HL-60 (cell line): ENCODE measurements around the gene UBAP2L.
"Not testable (repeated sequence)": the region's sequence is repeated elsewhere in the genome, so short reads cannot be mapped to it uniquely, and the experiment has no call there.

Source experiments
- DNase-seq, 2 experiments: peaks; one replicate each; pipeline ENCODE4 v3.0.0-alpha.2; 2010 to 2020; ENCODE audit warnings: low read depth in 1 of 2, low spot score in 1 of 2
- H3K27ac ChIP-seq: fragments of 250-450 bp; sonication (Bioruptor Pico); replicated peaks from 2 replicates; pipeline ENCODE4 v1.5.1; 2020; ENCODE audit warnings: mild to moderate bottlenecking, moderate library complexity
- H3K27me3 ChIP-seq: fragments of 250-450 bp; sonication (Bioruptor Pico); 2 replicates; pipeline ENCODE4 v1.5.1; 2021; ENCODE audit warnings: mild to moderate bottlenecking, moderate library complexity; ENCODE audit not compliant: insufficient read depth, poor library complexity, severe bottlenecking
- H3K4me3 ChIP-seq: replicated peaks from 2 replicates; pipeline ENCODE4 v1.5.1; 2011; ENCODE audit warnings: mild to moderate bottlenecking, control low read depth, low read length; ENCODE audit not compliant: insufficient read depth
- GABPA ChIP-seq: IDR thresholded peaks from 2 replicates; pipeline ENCODE4 v1.6.1; 2012; ENCODE audit warnings: low read depth
- POLR2AphosphoS5 ChIP-seq: IDR thresholded peaks from 2 replicates; pipeline ENCODE4 v1.6.1; 2012; ENCODE audit warnings: low read depth
- SPI1 ChIP-seq: IDR thresholded peaks from 2 replicates; pipeline ENCODE4 v1.6.1; 2012; ENCODE audit warnings: low read depth, mild to moderate bottlenecking, borderline replicate concordance
- TF ChIP-seq, protein P1 (sequence below): IDR thresholded peaks from one replicate; pipeline ENCODE4 v1.5.1; 2011; ENCODE audit warnings: low read length, control low read depth, inconsistent platforms; ENCODE audit not compliant: insufficient read depth
- TF ChIP-seq, protein P2 (sequence below): IDR thresholded peaks from 2 replicates; pipeline ENCODE4 v1.6.1; 2012; ENCODE audit warnings: low read depth; ENCODE audit not compliant: insufficient replicate concordance

The UBAP2L gene

GRCh38 chr1:154198756-154199562 is 21.8 kb upstream of the UBAP2L start:
- no peak overlapping the region for H3K27ac ChIP-seq
- no peaks in the 10 kb centered on the region for H3K27me3 ChIP-seq
- H3K4me3 ChIP-seq = no peak overlapping the region
- DNase-seq = peak in 1 of 2 experiments; percentile 58
- TF ChIP-seq, protein P1, sequence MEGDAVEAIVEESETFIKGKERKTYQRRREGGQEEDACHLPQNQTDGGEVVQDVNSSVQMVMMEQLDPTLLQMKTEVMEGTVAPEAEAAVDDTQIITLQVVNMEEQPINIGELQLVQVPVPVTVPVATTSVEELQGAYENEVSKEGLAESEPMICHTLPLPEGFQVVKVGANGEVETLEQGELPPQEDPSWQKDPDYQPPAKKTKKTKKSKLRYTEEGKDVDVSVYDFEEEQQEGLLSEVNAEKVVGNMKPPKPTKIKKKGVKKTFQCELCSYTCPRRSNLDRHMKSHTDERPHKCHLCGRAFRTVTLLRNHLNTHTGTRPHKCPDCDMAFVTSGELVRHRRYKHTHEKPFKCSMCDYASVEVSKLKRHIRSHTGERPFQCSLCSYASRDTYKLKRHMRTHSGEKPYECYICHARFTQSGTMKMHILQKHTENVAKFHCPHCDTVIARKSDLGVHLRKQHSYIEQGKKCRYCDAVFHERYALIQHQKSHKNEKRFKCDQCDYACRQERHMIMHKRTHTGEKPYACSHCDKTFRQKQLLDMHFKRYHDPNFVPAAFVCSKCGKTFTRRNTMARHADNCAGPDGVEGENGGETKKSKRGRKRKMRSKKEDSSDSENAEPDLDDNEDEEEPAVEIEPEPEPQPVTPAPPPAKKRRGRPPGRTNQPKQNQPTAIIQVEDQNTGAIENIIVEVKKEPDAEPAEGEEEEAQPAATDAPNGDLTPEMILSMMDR = peak; percentile 32
- TF ChIP-seq, protein P2, sequence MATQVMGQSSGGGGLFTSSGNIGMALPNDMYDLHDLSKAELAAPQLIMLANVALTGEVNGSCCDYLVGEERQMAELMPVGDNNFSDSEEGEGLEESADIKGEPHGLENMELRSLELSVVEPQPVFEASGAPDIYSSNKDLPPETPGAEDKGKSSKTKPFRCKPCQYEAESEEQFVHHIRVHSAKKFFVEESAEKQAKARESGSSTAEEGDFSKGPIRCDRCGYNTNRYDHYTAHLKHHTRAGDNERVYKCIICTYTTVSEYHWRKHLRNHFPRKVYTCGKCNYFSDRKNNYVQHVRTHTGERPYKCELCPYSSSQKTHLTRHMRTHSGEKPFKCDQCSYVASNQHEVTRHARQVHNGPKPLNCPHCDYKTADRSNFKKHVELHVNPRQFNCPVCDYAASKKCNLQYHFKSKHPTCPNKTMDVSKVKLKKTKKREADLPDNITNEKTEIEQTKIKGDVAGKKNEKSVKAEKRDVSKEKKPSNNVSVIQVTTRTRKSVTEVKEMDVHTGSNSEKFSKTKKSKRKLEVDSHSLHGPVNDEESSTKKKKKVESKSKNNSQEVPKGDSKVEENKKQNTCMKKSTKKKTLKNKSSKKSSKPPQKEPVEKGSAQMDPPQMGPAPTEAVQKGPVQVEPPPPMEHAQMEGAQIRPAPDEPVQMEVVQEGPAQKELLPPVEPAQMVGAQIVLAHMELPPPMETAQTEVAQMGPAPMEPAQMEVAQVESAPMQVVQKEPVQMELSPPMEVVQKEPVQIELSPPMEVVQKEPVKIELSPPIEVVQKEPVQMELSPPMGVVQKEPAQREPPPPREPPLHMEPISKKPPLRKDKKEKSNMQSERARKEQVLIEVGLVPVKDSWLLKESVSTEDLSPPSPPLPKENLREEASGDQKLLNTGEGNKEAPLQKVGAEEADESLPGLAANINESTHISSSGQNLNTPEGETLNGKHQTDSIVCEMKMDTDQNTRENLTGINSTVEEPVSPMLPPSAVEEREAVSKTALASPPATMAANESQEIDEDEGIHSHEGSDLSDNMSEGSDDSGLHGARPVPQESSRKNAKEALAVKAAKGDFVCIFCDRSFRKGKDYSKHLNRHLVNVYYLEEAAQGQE = no peak
- no peak for TF ChIP-seq SPI1

DNA sequence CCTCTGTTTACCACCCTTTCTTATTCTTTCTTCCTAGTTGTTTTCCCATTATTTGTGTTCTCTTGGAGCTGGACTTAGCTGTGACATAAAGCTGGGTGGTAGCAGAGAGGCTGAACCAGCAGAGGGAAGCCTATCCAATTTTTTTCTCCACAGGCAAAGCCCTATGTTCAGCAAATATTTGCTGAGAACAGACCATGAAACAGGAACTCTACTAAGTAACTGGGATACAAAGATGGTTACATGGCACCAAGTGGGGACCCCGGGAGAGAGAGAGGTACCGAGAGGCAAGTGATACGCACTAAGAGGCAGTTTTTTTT is 21.2 kb upstream of the UBAP2L start:
- no peak for TF ChIP-seq SPI1
- TF ChIP-seq GABPA = no peak
- TF ChIP-seq POLR2AphosphoS5 = no peak
- TF ChIP-seq, protein P2 = no peak
- TF ChIP-seq, protein P1 = no peak
- Histone ChIP-seq H3K4me3 (no peak overlapping the region), H3K27me3 (no peaks in the 10 kb centered on the region), H3K27ac (no peak overlapping the region)
- no peak for DNase-seq

DNA sequence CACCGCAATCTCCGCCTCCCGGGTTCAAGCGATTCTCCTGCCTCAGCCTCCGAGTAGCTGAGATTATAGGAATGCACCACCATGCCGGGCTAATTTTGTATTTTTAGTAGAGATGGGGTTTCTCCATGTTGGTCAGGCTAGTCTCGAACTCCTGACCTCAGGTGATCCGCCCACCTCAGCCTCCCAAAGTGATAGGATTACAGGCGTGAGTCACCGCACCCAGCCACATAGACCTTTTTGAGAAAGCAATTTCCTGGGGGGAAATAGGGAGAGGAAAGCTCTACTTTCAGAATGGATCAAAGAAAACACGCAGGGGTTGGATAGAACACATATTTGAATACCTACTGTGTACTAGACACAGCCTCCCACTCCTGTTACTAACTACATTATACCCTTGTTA is 15.0 kb upstream of the UBAP2L start:
- DNase-seq, H3K4me3 ChIP-seq, H3K27me3 ChIP-seq: not testable (repeated sequence)
- peak overlapping the region; percentile 14; the same call in 1 of the 2 replicates for H3K27ac ChIP-seq

DNA sequence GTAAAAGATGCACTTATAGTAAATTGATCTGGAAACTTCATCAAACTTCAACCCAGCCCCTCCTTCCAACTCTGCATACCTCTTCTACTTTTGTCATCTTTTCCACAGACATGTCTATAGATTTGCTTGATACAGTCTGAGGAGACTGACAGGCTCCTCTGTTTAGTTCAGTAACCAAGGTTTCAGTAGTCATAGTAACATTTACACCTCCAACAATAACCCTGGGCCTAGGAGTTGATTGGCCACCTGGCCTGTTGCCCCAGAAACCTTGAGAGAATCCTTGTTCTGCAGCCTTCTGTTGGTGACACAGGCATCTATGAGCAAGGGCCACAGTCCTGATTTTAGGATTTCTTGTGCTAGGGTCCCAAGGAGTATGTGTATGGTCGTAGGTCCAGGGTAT is 14.6 kb upstream of the UBAP2L start, which contains the start of gene CFAP141:
Gene CFAP141 (minus strand): TSS at position 138 of the 400 bp plus-strand sequence. CDS start 26 bp downstream, at position 112.
- DNase-seq = no peak
- no peak; the same call in none of the 2 replicates for TF ChIP-seq POLR2AphosphoS5
- TF ChIP-seq, protein P1 = no peak
- TF ChIP-seq GABPA = no peak
- TF ChIP-seq, protein P2 = no peak
- TF ChIP-seq SPI1 = no peak
- Histone ChIP-seq H3K27me3 (no peaks in the 10 kb centered on the region), H3K27ac (peak within 1 kb of the TSS; percentile 23; the same call in 1 of the 2 replicates), H3K4me3 (no peak within 1 kb of the TSS)
